ENCODE measurements around the gene SPATA33.

DNA sequence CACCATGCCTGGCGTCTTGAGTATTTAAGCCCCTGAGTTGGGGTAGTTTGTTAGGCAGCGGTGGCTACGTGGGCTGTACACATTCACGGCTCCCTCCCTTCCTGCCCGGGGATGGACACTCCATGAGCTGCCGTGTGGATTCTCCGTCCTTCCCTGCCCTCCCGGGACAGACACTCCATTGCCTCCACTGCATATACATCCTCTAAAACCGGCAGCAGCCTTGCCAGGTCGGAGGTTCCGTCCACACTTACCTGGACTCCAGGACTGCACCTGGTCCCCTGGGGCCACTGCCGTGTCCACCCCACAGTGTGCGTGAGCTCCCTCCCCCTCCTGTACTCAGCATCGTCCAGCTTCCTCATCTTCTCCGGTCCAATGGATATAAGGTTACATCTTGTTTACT lies 47.4 kb downstream of the SPATA33 start:
- TF ChIP-seq ZNF274 (IDR thresholded peaks at IDR 0.05; ENCODE audit: low read depth, low read length) (no peak), SUZ12 (IDR thresholded peaks at IDR 0.05; ENCODE audit: extremely low read depth, insufficient read depth, insufficient read length) (no peak), YY1 (IDR thresholded peaks at IDR 0.05; ENCODE audit: insufficient read depth, insufficient read length) (no peak)
